ENCODE results near the gene TMEM179.
"Not testable (repeated sequence)": the region's sequence is repeated elsewhere in the genome, so short reads cannot be mapped to it uniquely, and the experiment has no call there.

The TMEM179 gene

DNA sequence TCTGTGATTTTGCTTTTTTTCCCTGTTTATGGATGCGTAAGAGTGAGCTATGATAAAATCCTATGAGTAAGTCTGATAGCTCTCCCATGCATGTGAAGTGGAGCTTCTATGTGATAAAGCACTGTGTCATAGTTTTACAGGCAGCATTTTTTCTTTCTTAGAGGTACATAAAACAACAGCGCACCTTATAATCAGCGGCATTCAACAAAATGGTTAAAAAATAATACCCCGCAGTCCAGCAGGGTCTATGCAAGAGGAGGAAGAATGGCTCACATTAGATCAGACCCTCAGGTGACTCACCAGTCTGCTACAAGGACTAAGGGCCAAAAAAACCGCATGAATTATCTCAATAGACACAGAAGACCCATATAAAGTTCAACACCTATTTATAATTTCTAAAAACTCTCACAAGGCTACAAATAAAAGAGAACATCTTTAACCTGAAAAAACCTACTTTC, 33.0 kb upstream of the TMEM179 start:
- DNase-seq (ENCODE audit: low spot score): no peak

- DNase-seq (ENCODE audit: low spot score): not testable (repeated sequence)
These were observed 32.4 kb upstream of the TMEM179 start for GRCh38 chr14:104636846-104637545.

DNA sequence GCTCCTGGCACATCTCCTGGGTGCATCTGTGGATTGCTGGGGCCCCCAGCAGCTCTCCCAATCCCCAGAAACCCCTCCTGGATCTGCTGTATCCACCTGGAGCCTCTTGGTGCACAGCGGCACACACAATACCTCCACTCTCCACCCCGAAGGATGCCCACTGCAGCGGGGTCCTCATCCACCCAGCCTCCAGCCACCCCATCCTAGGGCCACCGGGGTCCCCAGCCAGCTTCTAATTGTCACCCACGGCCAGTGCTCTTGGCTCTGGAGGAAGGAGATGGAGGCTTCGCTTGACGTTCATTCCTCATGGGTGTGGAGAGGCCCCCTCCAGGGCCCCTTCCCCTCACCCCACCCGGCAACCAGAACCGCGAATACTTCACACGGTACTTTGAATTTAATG, 31.6 kb upstream of the TMEM179 start:
- no peak for DNase-seq (ENCODE audit: low spot score)

DNA sequence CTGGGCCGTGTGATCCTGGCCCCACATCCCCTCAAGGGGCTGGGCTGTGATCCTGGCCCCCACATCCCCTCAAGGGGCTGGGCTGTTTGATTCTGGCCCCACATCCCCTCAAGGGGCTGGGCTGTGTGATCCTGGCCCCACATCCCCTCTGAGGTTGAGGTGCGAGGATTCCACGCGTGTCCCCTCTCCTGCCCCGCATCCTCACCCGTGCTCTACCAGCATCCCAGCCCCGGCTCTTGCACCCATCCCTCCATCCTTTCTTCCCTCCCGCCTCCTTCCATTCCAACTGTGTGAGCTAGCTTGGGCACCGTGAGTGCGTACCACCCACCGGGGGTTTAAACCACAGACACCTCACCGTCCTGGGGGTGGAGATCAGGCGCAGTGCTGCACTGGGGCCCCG, 31.1 kb upstream of the TMEM179 start:
- no peak for DNase-seq (ENCODE audit: low spot score)

DNA sequence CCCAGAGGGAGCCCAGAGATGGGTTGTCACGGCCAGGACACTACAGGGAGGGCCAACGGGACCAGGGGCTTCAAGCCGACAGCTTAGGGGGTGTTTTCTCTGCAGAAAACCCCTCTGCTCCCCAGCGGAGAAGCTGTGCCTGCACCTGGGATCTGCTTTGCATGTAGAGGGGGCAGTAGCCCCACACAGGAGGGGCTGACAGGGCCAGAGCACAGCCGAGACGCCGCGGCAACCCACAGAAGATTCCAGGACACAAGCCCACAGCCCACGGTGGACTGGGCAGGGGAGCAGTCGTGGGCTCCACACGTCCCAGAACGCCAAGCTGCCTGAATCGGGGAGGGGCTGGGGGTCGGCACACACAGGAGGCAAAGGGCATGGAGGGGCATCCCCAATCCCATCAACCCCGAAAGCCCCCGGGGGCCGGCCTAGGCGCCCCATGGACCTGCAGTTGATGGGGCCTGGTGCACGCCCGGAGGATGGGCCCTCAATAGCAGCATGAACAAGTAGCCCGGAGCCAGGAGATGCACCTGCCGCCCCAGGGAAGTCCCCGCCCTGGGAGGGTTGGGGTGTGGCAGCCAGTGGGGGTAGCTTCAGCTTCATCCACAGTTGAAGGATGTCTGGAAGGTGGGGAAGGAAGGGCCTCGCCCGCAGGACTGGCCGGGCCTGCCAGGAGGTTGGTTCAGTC, 30.5 kb upstream of the TMEM179 start:
- no peak for DNase-seq (ENCODE audit: low spot score)

DNA sequence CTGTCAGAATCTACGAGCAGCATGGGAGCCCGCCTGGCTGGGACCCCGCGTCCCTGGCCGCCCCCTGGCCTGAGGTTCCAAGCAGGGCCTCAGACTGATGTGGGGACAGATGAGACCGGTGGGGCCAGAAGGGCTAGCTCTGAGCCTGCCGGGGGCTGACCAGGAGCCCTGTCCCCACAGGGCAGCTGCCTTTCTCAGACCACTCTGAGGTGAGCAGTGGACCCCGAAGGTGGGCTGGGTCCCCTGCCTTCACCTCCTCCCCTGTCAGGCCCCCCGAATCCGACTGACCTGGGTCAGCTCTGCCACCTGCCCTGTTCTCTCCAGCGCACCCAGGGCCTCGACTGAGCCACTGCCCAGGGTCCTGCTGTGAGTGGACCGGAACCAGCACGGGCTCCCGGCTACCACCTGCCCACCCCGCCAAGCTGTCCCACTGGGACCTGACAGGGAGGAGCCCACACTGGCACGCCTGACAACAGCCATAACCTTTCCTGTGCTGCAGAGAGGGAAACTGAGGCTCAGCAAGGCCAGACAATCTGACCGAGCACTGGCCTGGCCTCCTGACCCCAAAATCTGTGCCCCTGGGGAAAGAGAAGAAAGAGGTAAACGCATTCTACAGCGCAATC, 29.7 kb upstream of the TMEM179 start:
- DNase-seq (ENCODE audit: low spot score): no peak

- no peak for DNase-seq (ENCODE audit: low spot score)
These were observed 28.9 kb upstream of the TMEM179 start for GRCh38 chr14:104633276-104634137.

- DNase-seq (ENCODE audit: low spot score): no peak
These were observed 28.2 kb upstream of the TMEM179 start for GRCh38 chr14:104632781-104633180.

DNA sequence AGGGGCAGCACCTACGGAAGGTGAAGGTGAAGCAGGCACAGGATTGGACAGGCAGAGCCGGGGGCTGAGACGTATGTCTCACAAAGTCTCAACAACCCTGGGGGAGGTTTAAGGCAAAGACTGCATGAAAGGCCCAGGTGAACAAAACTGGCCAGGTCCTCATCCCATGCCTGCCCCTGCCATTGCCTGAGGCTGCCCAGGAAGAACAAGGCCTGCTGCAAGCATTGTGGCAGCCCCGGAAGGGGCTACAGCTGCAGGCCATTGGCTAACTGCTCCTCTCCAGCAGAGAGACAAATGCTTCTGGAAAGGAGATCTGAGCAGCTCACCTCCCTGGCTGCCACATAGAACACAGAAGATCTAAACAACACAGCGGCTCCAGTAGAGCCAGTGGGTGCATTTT, 20.4 kb upstream of the TMEM179 start:
- DNase-seq (ENCODE audit: low spot score): no peak

- DNase-seq (ENCODE audit: low spot score): no peak
These were observed 9.7 kb upstream of the TMEM179 start for GRCh38 chr14:104614126-104614812.

DNA sequence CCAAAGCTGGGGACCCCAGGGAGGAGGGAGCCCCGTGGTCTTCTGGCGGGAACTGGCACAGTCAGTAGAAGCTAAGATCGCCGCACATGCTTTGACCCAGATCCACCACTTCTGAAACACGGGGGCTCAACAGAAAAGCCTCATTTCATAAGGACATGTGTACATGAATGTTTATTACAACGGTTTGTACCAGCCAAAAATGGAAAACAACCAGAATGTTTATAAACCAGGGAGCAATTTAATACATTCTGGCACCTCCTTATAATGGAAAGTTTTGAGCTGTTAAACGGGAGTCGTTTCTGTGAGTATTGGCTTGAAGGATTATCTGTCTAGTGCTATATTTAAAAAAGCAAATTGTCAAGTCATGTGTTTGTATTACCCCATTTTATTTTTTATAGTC, 7.3 kb upstream of the TMEM179 start:
- no peak for DNase-seq (ENCODE audit: low spot score)

DNA sequence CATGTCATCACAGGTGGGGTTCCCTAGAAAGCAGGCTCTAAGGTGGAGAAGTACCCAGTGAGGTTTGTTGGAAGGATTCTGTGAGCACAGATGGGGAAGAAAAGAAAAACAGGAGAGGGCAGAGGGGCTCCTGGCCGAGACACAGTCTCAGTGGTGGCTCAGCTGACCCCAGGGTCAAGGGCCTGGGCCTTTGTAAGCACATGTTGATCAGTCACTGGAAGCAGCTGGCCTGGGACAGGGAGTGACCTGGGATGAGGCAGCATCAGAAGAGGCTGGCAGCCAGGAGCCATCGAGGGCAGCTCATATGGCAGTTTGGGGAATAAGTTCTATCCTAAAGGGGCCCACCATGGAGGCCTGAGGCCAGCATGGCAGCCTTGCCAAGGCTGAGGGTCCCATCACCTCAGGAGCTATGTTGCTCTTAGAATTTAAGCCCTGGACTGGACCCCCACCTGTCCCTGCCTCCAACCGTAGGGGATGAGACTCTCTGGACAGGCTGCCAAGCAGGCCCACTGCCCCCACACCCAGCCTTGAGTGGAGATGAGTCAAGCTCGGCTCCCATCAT, 6.3 kb upstream of the TMEM179 start:
- DNase-seq (ENCODE audit: low spot score): no peak

DNA sequence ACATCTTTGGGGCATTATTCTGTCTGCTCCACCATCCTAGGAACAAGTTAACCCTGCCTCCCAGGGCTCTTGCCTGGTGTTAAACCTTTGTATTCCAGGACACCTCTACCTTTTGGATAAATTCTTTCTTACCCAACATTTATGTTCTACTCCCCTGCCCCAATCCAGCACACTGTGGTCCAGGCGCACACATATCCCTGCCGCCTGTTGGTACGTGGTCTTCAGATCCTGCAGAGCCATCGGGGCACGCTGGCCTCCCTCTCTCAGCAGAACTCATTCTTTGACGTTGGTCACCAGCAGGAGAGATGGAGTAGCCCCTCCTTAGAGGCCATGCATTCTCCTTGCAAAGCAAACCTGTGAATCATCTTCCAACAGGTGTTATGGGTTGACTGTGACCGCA, 5.1 kb upstream of the TMEM179 start:
- no peak for DNase-seq (ENCODE audit: low spot score)

DNA sequence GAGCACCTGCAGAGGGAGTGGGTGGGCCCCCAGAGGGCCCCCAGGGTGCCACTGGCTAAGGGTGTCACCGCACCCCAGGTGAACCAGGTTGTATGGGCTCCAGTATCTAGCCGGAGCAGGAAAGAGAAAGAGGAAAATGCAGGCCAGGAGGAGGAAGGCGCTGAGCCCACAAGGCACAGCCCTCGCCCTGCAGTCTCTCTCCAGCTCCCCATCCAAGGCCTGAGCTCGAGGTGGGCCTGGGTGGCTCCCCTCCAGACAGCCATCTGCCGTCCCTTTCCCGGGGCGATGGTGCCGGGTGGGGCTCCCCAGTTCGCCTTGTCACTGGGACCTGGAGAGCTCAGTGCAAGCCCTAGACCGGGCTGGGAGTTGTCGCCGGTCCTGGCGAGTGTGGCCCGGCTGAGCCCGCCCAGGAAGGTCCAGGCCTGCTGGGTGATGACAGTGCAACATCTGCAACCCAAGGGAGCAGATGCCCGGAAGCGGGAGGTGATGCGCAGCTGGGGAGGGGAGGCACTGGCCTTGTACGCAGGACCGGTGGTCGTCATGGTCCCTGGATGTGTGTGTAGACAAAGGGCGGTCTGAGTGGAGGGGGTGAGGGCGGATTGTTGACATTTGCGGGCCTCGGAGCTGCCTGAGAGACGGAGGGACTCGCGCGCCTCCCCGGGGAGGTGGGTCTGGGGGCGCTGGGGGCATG, 716 bp downstream of the TMEM179 start:
- DNase-seq (ENCODE audit: low spot score): no peak

- DNase-seq (ENCODE audit: low spot score): no peak
These were observed 1.6 kb downstream of the TMEM179 start for GRCh38 chr14:104602933-104603325.

DNA sequence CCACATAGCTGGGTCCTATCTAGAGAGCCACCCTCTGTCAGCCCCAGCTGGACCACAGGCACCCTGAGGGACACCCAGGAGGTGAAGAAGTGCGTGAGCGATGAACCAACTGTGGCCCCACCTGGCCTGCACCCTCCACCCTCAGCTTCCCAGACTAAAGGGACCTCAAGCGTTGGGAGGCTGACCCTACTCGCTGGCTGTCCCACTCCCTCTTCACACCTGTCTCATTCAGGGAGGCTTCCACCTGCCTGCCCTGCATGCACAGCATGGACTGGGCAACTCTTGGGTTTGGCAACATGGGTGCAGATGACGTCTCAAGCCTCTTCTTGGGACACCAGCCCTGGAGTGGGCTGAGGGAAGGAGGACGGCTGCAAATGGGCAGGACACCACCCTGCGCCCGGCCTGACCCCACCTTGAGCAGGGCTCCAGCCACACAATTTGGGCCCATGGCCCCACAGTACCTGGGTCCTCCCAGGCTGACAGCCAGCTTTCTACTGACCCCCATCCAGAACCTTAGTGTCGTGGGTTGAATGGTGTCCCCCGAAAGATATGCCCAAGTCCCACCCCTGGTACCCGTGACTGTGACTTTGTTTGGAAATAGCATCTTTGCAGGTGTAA, 2.1 kb downstream of the TMEM179 start:
- DNase-seq (ENCODE audit: low spot score): no peak

- DNase-seq (ENCODE audit: low spot score): no peak
These were observed 2.8 kb downstream of the TMEM179 start for GRCh38 chr14:104601786-104602185.

DNA sequence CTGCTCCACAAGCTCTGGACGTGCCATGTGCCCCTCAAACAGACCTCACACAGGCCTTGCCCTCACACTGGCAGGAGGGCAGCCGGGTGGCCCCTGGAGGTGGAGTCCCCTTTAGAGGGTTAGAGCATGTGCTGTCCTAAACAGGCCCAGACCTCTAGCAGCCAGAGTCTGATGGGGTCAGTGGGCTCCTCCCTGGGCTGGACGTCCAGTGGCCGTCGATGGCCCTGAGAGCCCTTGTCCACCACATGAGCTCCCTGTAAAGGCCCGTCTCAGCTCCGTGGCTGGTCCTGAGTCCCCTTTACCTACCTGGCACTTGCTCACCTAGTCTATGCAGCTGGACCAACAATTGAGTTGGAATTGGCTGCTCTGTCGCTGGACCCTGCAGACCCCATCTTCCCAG, 3.8 kb downstream of the TMEM179 start:
- DNase-seq (ENCODE audit: low spot score): no peak

DNA sequence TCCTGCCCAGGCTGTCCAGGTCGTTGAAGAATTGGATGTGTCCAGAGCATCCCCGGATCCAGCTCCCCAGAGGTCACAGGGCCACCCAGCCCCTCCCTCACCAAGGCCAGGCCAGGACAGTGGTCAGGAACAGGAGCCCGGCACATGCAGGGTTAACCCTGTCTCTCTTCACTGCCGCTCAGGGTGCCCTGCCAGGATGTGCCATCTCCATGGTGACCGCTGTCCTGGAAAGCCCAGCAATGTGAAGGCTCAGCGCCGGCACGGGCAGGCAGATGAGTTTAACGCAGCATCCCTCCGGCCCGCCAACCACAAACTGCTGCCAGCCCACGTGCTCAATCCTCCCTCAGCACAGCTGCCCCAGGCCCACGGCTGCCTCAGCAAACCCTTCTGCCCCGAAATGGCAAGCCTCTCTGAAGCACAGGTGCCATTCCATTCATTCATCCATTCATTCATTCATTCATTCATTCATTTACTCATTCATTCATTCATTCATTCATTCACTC, 4.4 kb downstream of the TMEM179 start:
- no peak for DNase-seq (ENCODE audit: low spot score)

DNA sequence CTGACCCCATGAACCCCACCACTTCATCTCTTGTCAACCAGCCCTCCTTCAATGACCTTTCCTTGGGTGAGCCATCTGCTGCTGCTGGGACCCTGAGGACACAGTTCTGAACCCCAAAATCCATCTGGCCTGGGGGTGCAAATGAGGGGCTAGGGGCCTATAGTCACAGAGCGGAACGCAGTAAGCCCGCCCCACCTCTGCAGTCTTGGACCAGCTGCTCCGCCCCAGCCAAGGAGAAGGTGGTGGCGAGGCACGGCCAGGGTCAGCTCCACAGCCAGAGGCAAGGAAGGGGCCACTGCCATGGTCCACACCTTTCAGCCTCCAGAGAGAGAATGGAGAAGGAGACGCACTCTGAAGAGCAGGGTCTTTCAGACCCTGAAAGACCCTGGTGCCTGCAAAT, 5.1 kb downstream of the TMEM179 start:
- DNase-seq (ENCODE audit: low spot score): no peak
